DOHH2 (cell line): ENCODE data around the gene CHI3L1.

ENCODE experiments used
- EZH2phosphoT487 ChIP-seq: fragments of 200-600 bp; sonication (generic); IDR thresholded peaks from 2 replicates; pipeline ENCODE4 v1.6.1; 2017; ENCODE audit warnings: borderline replicate concordance, mild to moderate bottlenecking, antibody characterized with exemption, low read length, moderate library complexity, mixed read lengths
- TF ChIP-seq, protein P1 (sequence below): fragments of 200-600 bp; sonication (generic); IDR thresholded peaks from one replicate; pipeline ENCODE4 v1.5.1; 2014; ENCODE audit warnings: antibody characterized with exemption, mild to moderate bottlenecking, low read depth, low read length; ENCODE audit not compliant: poor library complexity, severe bottlenecking

DNA sequence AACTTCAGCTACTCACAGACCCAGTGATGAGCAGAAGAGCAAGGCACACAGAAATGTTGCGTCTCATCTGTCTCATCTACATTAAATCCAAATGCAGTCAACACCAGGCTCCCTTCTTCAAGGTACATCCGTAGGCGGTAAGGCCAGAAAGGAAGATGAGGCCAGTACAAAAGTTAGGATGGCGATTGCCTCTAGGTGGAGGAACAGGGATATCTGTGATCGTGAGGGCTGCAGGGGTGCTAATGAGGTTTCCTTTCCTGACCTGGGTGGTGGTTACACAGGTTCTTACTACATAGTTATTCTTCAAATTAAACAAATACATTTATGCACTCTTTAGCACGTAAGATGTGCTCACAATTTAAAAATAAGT is 9.5 kb downstream of the CHI3L1 start:
- TF ChIP-seq, protein P1, sequence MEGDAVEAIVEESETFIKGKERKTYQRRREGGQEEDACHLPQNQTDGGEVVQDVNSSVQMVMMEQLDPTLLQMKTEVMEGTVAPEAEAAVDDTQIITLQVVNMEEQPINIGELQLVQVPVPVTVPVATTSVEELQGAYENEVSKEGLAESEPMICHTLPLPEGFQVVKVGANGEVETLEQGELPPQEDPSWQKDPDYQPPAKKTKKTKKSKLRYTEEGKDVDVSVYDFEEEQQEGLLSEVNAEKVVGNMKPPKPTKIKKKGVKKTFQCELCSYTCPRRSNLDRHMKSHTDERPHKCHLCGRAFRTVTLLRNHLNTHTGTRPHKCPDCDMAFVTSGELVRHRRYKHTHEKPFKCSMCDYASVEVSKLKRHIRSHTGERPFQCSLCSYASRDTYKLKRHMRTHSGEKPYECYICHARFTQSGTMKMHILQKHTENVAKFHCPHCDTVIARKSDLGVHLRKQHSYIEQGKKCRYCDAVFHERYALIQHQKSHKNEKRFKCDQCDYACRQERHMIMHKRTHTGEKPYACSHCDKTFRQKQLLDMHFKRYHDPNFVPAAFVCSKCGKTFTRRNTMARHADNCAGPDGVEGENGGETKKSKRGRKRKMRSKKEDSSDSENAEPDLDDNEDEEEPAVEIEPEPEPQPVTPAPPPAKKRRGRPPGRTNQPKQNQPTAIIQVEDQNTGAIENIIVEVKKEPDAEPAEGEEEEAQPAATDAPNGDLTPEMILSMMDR = no peak
- no peak for TF ChIP-seq EZH2phosphoT487
